ENCODE data around the gene TBC1D8B. TPM values are rescaled to one million over a fixed set of nuclear protein-coding genes. Genes with fewer than 3 reads are reported as not detected.
A peak's percentile ranks its signal among the peaks of the same experiment; 100 is the strongest.

TBC1D8B gene
- total and polyA plus RNA-seq, 9 of the 15 experiments (the other 6 are each of a cell fraction or from before 2014, with no cell fraction given) = 0.04 to 0.36 (median 0.10) TPM; not detected in 1

GRCh38 chrX:106891762-106892460 is 89.4 kb downstream of the TBC1D8B start:
- in situ Hi-C loops (cut with MboI) = loop anchor here (25.0 kb wide), 1 partner anchor 995 kb away; no protein-coding TSS in a partner anchor
- Histone ChIP-seq H3K9me3 (replicated peaks; ENCODE audit: control insufficient read depth, insufficient read depth, low read depth, low read length) (no peaks in the 10 kb centered on the region), H3K27ac (ENCODE audit: extremely low read depth, low read depth, low read length) (no peak overlapping the region), H4K20me1 (replicated peaks; ENCODE audit: control insufficient read depth, insufficient read depth, low read length) (no peaks in the 10 kb centered on the region; the same call in 1 of the 2 replicates), H3K36me3 (ENCODE audit: control insufficient read depth, insufficient read depth, low read length) (no peaks in the 10 kb centered on the region), H3K9me1 (ENCODE audit: control insufficient read depth, insufficient read depth, low read length) (no peaks in the 10 kb centered on the region), H3K27me3 (ENCODE audit: control insufficient read depth in 2 of 2, insufficient read depth in 2 of 2, low read length in 2 of 2) (no peaks in the 10 kb centered on the region), H3K4me2 (ENCODE audit: insufficient read depth, low read length) (no peak overlapping the region), H3K9ac (ENCODE audit: insufficient read depth in 1 of 2, low read depth in 2 of 2, low read length in 2 of 2) (no peak overlapping the region), H3K4me3 (no peak overlapping the region), H2AFZ (ENCODE audit: low read depth, low read length) (no peak overlapping the region), H3K4me1 (replicated peaks in 1 of 2; ENCODE audit: control insufficient read depth in 2 of 2, insufficient read depth in 2 of 2, low read length in 2 of 2) (no peaks in the 10 kb centered on the region), H3K79me2 (ENCODE audit: control insufficient read depth, insufficient read depth, low read length) (no peaks in the 10 kb centered on the region)
- no TSS peak for BruUV-seq (replicated peaks)
- TF ChIP-seq ADNP (tag; IDR thresholded peaks at IDR 0.05) (no peak), RFX1 (IDR thresholded peaks at IDR 0.05) (peak; percentile 35; the same call in 1 of the 2 replicates)
- WGBS (ENCODE audit: insufficient coverage, low coverage, missing lambda C conversion rate) = 0% methylated on average over 6 of the region's 7 CpGs
- ChIA-PET POLR2A (no interaction called here), CTCF (ENCODE audit: low intra/inter-chr PET ratio) (no interaction called here)
- intact Hi-C loops (cut with micrococcal nuclease) = loop anchor here (5.0 to 10.0 kb wide), 5 partner anchors 133 to 1000 kb away; partner anchors contain the start of genes NCBP2L and TSC22D3
- no peak for DNase-seq (ENCODE audit: extremely low read depth in 1 of 4, low spot score in 3 of 4)
- no peak for FAIRE-seq
- no peak for ATAC-seq

- POLR2A ChIA-PET = interaction anchor here (0.7 kb wide), 1 partner anchor 22 kb away, joined by 4 read pairs; no protein-coding TSS in a partner anchor
- peak; percentile 73 for FAIRE-seq
- peak; percentile 56; the same call in 1 of the 2 replicates for TF ChIP-seq STAG1 (CRISPR knock-in tag; IDR thresholded peaks at IDR 0.05; ENCODE audit: borderline replicate concordance)
- no peak for TF ChIP-seq ZNF561 (CRISPR knock-in tag; conservative IDR thresholded peaks at IDR 0.05)
- no peak for TF ChIP-seq POLR3G (IDR thresholded peaks at IDR 0.05; ENCODE audit: extremely low read depth, insufficient read length, insufficient replicate concordance)
- no peak for TF ChIP-seq ZBTB26 (CRISPR knock-in tag; IDR thresholded peaks at IDR 0.05)
- TF ChIP-seq ZNF444 (CRISPR knock-in tag; IDR thresholded peaks at IDR 0.05) = no peak
- no peak for TF ChIP-seq KDM5B (IDR thresholded peaks at IDR 0.05; ENCODE audit: insufficient replicate concordance, low read depth, low read length)
- no peak for TF ChIP-seq KLF13 (tag; IDR thresholded peaks at IDR 0.05; ENCODE audit: borderline replicate concordance, low read depth)
- no peak for TF ChIP-seq ZBTB43 (CRISPR knock-in tag; IDR thresholded peaks at IDR 0.05)
- TF ChIP-seq FOXP1 (CRISPR knock-in tag; IDR thresholded peaks at IDR 0.05) = no peak
- TF ChIP-seq KLF6 (CRISPR knock-in tag; IDR thresholded peaks at IDR 0.05; ENCODE audit: borderline replicate concordance) = no peak
These were observed 92.0 kb downstream of the TBC1D8B start for GRCh38 chrX:106894392-106894909.

More at GRCh38 chrX:106894392-106894909, 92.0 kb downstream of the TBC1D8B start:
- H4K20me1 ChIP-seq (replicated peaks; ENCODE audit: control insufficient read depth, insufficient read depth, low read length) = no peaks in the 10 kb centered on the region; the same call in 1 of the 2 replicates
- intact Hi-C loops (cut with micrococcal nuclease) (loop anchor here (2.0 to 10.0 kb wide), 6 partner anchors 58 to 998 kb away; partner anchors contain the start of genes NCBP2L and TSC22D3), in situ Hi-C loops (cut with MboI) (loop anchor here (25.0 kb wide), 1 partner anchor 993 kb away; no protein-coding TSS in a partner anchor)
- BruUV-seq (replicated peaks) = no TSS peak
- 5% methylated on average over 5 of the region's 6 CpGs for WGBS (ENCODE audit: insufficient coverage, low coverage, missing lambda C conversion rate)
- peak; percentile 93 for ATAC-seq
- H3K9me3 ChIP-seq (replicated peaks; ENCODE audit: control insufficient read depth, insufficient read depth, low read depth, low read length) = no peaks in the 10 kb centered on the region
- H3K4me2 ChIP-seq (ENCODE audit: insufficient read depth, low read length) = no peak overlapping the region
- no peak overlapping the region for H3K4me3 ChIP-seq
- H2AFZ ChIP-seq (ENCODE audit: low read depth, low read length) = no peak overlapping the region
- H3K9me1 ChIP-seq (ENCODE audit: control insufficient read depth, insufficient read depth, low read length) = no peaks in the 10 kb centered on the region
- H3K4me1 ChIP-seq (replicated peaks in 1 of 2; ENCODE audit: control insufficient read depth in 2 of 2, insufficient read depth in 2 of 2, low read length in 2 of 2) = no peaks in the 10 kb centered on the region
- H3K36me3 ChIP-seq (ENCODE audit: control insufficient read depth, insufficient read depth, low read length) = no peaks in the 10 kb centered on the region
- CTCF ChIA-PET (ENCODE audit: low intra/inter-chr PET ratio) = interaction anchor here (0.6 to 0.7 kb wide), 3 partner anchors 58 to 1000 kb away, joined by 3 read pairs; no protein-coding TSS in a partner anchor
- no peak overlapping the region for H3K9ac ChIP-seq (ENCODE audit: insufficient read depth in 1 of 2, low read depth in 2 of 2, low read length in 2 of 2)
- no peak overlapping the region for H3K27ac ChIP-seq (ENCODE audit: extremely low read depth, low read depth, low read length)
- H3K79me2 ChIP-seq (ENCODE audit: control insufficient read depth, insufficient read depth, low read length) = no peaks in the 10 kb centered on the region
- no peaks in the 10 kb centered on the region for H3K27me3 ChIP-seq (ENCODE audit: control insufficient read depth in 2 of 2, insufficient read depth in 2 of 2, low read length in 2 of 2)
- DNase-seq (ENCODE audit: extremely low read depth in 1 of 4, low spot score in 3 of 4) = peak; percentile 44 to 64 (median 56)
